ENCODE results near the gene TMEM138. TPM values are rescaled to one million over a fixed set of nuclear protein-coding genes. Genes with fewer than 3 reads are reported as not detected.
A peak's percentile ranks its signal among the peaks of the same experiment; 100 is the strongest.

Gene TMEM138
- polyA plus RNA-seq, 1 experiment = 55.6 TPM

GRCh38 chr11:61357894-61358239, 4.3 kb upstream of the TMEM138 start:
- ChIA-PET CTCF (interaction anchor here (1.2 to 2.1 kb wide), 2 partner anchors 22 to 28 kb away, joined by 3 to 8 read pairs; no protein-coding TSS in a partner anchor), POLR2A (no interaction called here)
- H3K36me3 ChIP-seq (ENCODE audit: control insufficient read depth, insufficient read depth, low read length) = no peaks in the 10 kb centered on the region; the same call in 1 of the 2 replicates
- TF ChIP-seq CTCF (IDR thresholded peaks at IDR 0.05; ENCODE audit: insufficient read depth, low read depth, low read length) = no peak
- H3K27me3 ChIP-seq (ENCODE audit: control insufficient read depth, insufficient read depth, low read length) = no peaks in the 10 kb centered on the region
- no peak for DNase-seq (ENCODE audit: low read depth)
- H3K4me3 ChIP-seq (ENCODE audit: low read depth, low read length) = no peak overlapping the region

GRCh38 chr11:61358566-61358965, 3.6 kb upstream of the TMEM138 start:
- CTCF ChIA-PET = interaction anchor here (2.1 kb wide), 1 partner anchor 22 kb away, joined by 8 read pairs; no protein-coding TSS in a partner anchor
- no peak for DNase-seq (ENCODE audit: low read depth)
- POLR2A ChIA-PET = no interaction called here
- H3K4me3 ChIP-seq (ENCODE audit: low read depth, low read length) = no peak overlapping the region
- no peaks in the 10 kb centered on the region; the same call in 1 of the 2 replicates for H3K36me3 ChIP-seq (ENCODE audit: control insufficient read depth, insufficient read depth, low read length)
- no peaks in the 10 kb centered on the region for H3K27me3 ChIP-seq (ENCODE audit: control insufficient read depth, insufficient read depth, low read length)
- no peak for TF ChIP-seq CTCF (IDR thresholded peaks at IDR 0.05; ENCODE audit: insufficient read depth, low read depth, low read length)

GRCh38 chr11:61359516-61359915, 2.7 kb upstream of the TMEM138 start:
- Histone ChIP-seq H3K27me3 (ENCODE audit: control insufficient read depth, insufficient read depth, low read length) (no peaks in the 10 kb centered on the region), H3K36me3 (ENCODE audit: control insufficient read depth, insufficient read depth, low read length) (peaks cover 2% of the 10 kb centered on the region; the same call in 1 of the 2 replicates), H3K4me3 (ENCODE audit: low read depth, low read length) (no peak overlapping the region)
- TF ChIP-seq CTCF (IDR thresholded peaks at IDR 0.05; ENCODE audit: insufficient read depth, low read depth, low read length) = no peak
- POLR2A ChIA-PET = no interaction called here
- CTCF ChIA-PET = interaction anchor here (1.0 to 2.1 kb wide), 2 partner anchors 21 to 23 kb away, joined by 3 to 8 read pairs; no protein-coding TSS in a partner anchor
- DNase-seq (ENCODE audit: low read depth) = no peak

- TF ChIP-seq CTCF (IDR thresholded peaks at IDR 0.05; ENCODE audit: insufficient read depth, low read depth, low read length) = no peak
- no peaks in the 10 kb centered on the region for H3K27me3 ChIP-seq (ENCODE audit: control insufficient read depth, insufficient read depth, low read length)
Measured at GRCh38 chr11:61361237-61361740, 885 bp upstream of the TMEM138 start.

GRCh38 chr11:61362542-61362875, 335 bp downstream of the TMEM138 start:
- ChIA-PET CTCF (interaction anchor here (0.6 to 7.6 kb wide), 7 partner anchors 11 to 234 kb away, joined by 3 to 60 read pairs (median 6); partner anchors contain the start of genes DDB1, TKFC and TMEM216), POLR2A (interaction anchor here (0.6 to 1.3 kb wide), 2 partner anchors 16 to 24 kb away, joined by 3 to 10 read pairs; no protein-coding TSS in a partner anchor)
- TF ChIP-seq CTCF (IDR thresholded peaks at IDR 0.05; ENCODE audit: insufficient read depth, low read depth, low read length) = no peak
- Histone ChIP-seq H3K27me3 (ENCODE audit: control insufficient read depth, insufficient read depth, low read length) (no peaks in the 10 kb centered on the region), H3K36me3 (ENCODE audit: control insufficient read depth, insufficient read depth, low read length) (peaks cover 5% of the 10 kb centered on the region; the same call in 1 of the 2 replicates), H3K4me3 (ENCODE audit: low read depth, low read length) (peak overlapping the region; percentile 77)
- no peak for DNase-seq (ENCODE audit: low read depth)

More at GRCh38 chr11:61361237-61361740, 885 bp upstream of the TMEM138 start:
- peaks cover 4% of the 10 kb centered on the region; the same call in 1 of the 2 replicates for H3K36me3 ChIP-seq (ENCODE audit: control insufficient read depth, insufficient read depth, low read length)
- ChIA-PET POLR2A (interaction anchor here (1.3 kb wide), 1 partner anchor 17 kb away, joined by 10 read pairs; no protein-coding TSS in a partner anchor), CTCF (interaction anchor here (0.6 to 7.6 kb wide), 6 partner anchors 11 to 385 kb away, joined by 3 to 60 read pairs (median 8); partner anchors contain the start of genes DDB1, TKFC and TMEM216)
- peak overlapping the region; percentile 77 for H3K4me3 ChIP-seq (ENCODE audit: low read depth, low read length)
- DNase-seq (ENCODE audit: low read depth) = no peak
